ENCODE results near the gene TSPYL6. TPM values are rescaled to one million over a fixed set of nuclear protein-coding genes. Genes with fewer than 3 reads are reported as not detected.
"Not testable (repeated sequence)": the region's sequence is repeated elsewhere in the genome, so short reads cannot be mapped to it uniquely, and the experiment has no call there.

Gene TSPYL6
- total RNA-seq, 4 donors from 2014 or later, result 0.32 TPM; not detected in 3

GRCh38 chr2:54271189-54271588 lies 15.2 kb upstream of the TSPYL6 start:
- TF ChIP-seq CTCF (IDR thresholded peaks at IDR 0.05), result no peak
- ATAC-seq (ENCODE audit: low FRiP score) (no peak), DNase-seq (ENCODE audit: low spot score) (no peak)

- no peak for TF ChIP-seq CTCF (IDR thresholded peaks at IDR 0.05)
- DNase-seq (ENCODE audit: low spot score) (no peak), ATAC-seq (ENCODE audit: low FRiP score) (no peak)
These were observed 11.5 kb upstream of the TSPYL6 start for GRCh38 chr2:54267577-54267976.

- DNase-seq (ENCODE audit: low spot score); ATAC-seq (ENCODE audit: low FRiP score): not testable (repeated sequence)
These were observed 9.1 kb upstream of the TSPYL6 start for GRCh38 chr2:54265081-54265480.

- ATAC-seq (ENCODE audit: low FRiP score) (no peak), DNase-seq (ENCODE audit: low spot score) (no peak)
- TF ChIP-seq CTCF (IDR thresholded peaks at IDR 0.05), result no peak
These were observed 6.2 kb upstream of the TSPYL6 start for GRCh38 chr2:54262015-54262765.

DNA sequence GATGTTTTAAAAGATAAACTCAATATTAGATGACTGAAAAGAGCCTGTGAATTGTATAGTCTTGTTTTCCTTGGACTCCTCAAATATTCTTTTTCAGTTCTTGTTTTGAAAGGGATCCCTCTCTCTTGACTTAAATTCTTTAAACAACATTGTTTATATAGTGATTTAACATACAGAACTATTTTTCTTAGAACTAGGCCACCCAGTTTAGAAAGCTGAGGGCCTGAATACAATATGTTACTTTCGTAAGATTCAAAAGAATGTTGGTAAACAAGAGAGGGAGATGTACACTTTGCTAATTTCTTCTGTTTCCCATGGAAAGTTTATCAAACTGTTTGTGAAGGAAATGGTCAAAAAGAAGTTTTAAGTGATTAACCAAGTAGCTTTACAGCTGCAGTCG lies 5.5 kb upstream of the TSPYL6 start:
- TF ChIP-seq CTCF (IDR thresholded peaks at IDR 0.05), result no peak
- DNase-seq (ENCODE audit: low spot score), result no peak

DNA sequence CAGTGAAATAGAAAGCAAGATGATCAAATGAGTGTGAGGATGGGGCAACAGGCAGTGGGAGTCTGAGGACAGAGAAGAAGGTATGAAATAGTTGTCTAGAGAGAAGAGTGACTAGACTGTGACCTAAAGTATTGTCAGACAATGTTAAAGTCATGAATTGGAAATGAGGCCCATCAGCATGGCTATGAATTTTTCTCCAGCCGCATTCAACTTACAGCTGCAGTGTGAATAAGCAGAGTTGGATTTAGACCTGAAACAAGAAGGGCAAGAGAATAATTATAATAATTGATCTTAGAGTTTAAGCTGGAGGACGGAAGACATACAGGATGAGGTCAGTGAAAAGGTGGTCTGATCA lies 4.2 kb upstream of the TSPYL6 start:
- ATAC-seq (ENCODE audit: low FRiP score), result no peak
- no peak for TF ChIP-seq CTCF (IDR thresholded peaks at IDR 0.05)
- DNase-seq (ENCODE audit: low spot score), result no peak

More for the DNA sequence above, 5.5 kb upstream of the TSPYL6 start:
- ATAC-seq (ENCODE audit: low FRiP score), result no peak

- ATAC-seq (ENCODE audit: low FRiP score), result no peak
- no peak for TF ChIP-seq CTCF (IDR thresholded peaks at IDR 0.05)
- no peak for DNase-seq (ENCODE audit: low spot score)
These were observed 3.6 kb upstream of the TSPYL6 start for GRCh38 chr2:54259413-54260240.

All from omental fat pad (tissue), 4 donors.